GM12878 (cell line): ENCODE results near the gene SPIRE1. TPM values are rescaled to one million over a fixed set of nuclear protein-coding genes. Genes with fewer than 3 reads are reported as not detected.

Experiments
- ATAC-seq: fragments of 200-7000 bp; cut with Tn5 transposase; 3 replicates; pipeline ENCODE4 v1.9.1; 2020; ENCODE audit warnings: mild to moderate bottlenecking, moderate library complexity
- BruUV-seq: library from RNA; stranded (reverse); fragments of 400-500 nt; replicated peaks from 2 replicates; lab custom pipeline; 2021; lab: Mats Ljungman, UMichigan
- CTCF ChIA-PET: fragments of 300-600 bp; sonication (Branson Sonifier 250); formaldehyde crosslinking; extraction: SDS; loops from one replicate; lab custom pipeline; 2021; ENCODE audit warnings: inconsistent platforms; lab: Yijun Ruan, JAX
- POLR2A ChIA-PET: fragments of 350-600 bp; formaldehyde crosslinking; extraction: SDS; loops from one replicate; lab custom pipeline; 2021; ENCODE audit warnings: inconsistent platforms; lab: Charles Lee
- RAD21 ChIA-PET: fragments of 300-600 bp; sonication (Branson Sonifier 250); formaldehyde crosslinking; loops from one replicate; lab custom pipeline; 2023; ENCODE audit warnings: antibody characterized with exemption; ENCODE audit not compliant: unreplicated experiment; lab: Charles Lee
- SMC1A ChIA-PET: fragments of 300-600 bp; sonication (Branson Sonifier 250); formaldehyde crosslinking; loops from one replicate; lab custom pipeline; 2023; ENCODE audit not compliant: unreplicated experiment, uncharacterized antibody; lab: Charles Lee
- DNase-seq: peaks from one replicate; pipeline ENCODE4 v3.0.0-alpha.2; 2011; ENCODE audit warnings: low read depth, low spot score
- FAIRE-seq: peaks from 3 replicates; lab custom pipeline; 2011; peaks lifted over from hg19 to GRCh38; lab: Jason Lieb, UNC
- H2AFZ ChIP-seq: 2 replicates; pipeline ENCODE4 v1.6.0; 2011; ENCODE audit warnings: low read depth, low read length, control low read depth; ENCODE audit not compliant: control insufficient read depth
- H3K27ac ChIP-seq: 2 replicates; pipeline ENCODE4 v1.5.1; 2011; ENCODE audit warnings: control low read depth; ENCODE audit not compliant: control insufficient read depth, insufficient read depth
- H3K27me3 ChIP-seq, 2 experiments: replicated peaks in 1 of 2; 2 replicates each; pipeline versions ENCODE4 v1.6.0 to v1.6.1; 2011; ENCODE audit warnings: low read length in 1 of 2; ENCODE audit not compliant: control insufficient read depth in 2 of 2, insufficient read depth in 2 of 2
- H3K36me3 ChIP-seq, 2 experiments: 2 replicates each; pipeline ENCODE4 v1.5.1; 2011; ENCODE audit warnings: low read length in 1 of 2; ENCODE audit not compliant: control insufficient read depth in 2 of 2, insufficient read depth in 2 of 2
- H3K4me1 ChIP-seq: 2 replicates; pipeline ENCODE4 v1.6.1; 2011; ENCODE audit warnings: mild to moderate bottlenecking, low read length, moderate library complexity, mixed read lengths; ENCODE audit not compliant: control insufficient read depth, insufficient read depth
- H3K4me2 ChIP-seq: 2 replicates; pipeline ENCODE4 v1.6.0; 2011; ENCODE audit warnings: control low read depth; ENCODE audit not compliant: control insufficient read depth, insufficient read depth
- H3K4me3 ChIP-seq: fragments of 200-600 bp; sonication (generic); 2 replicates; pipeline ENCODE4 v1.5.1; 2016
- H3K79me2 ChIP-seq: 2 replicates; pipeline ENCODE4 v1.6.0; 2011; ENCODE audit warnings: low read length; ENCODE audit not compliant: control insufficient read depth, insufficient read depth
- H3K9ac ChIP-seq: 2 replicates; pipeline ENCODE4 v1.8.0; 2011; ENCODE audit warnings: low read length, control low read depth, mixed read lengths; ENCODE audit not compliant: control insufficient read depth, insufficient read depth
- H3K9me3 ChIP-seq: replicated peaks from 3 replicates; pipeline ENCODE4 v1.5.1; 2011; ENCODE audit warnings: mild to moderate bottlenecking, low read length; ENCODE audit not compliant: control insufficient read depth, insufficient read depth
- H4K20me1 ChIP-seq: 2 replicates; pipeline ENCODE4 v1.6.0; 2011; ENCODE audit not compliant: control insufficient read depth, insufficient read depth
- IRF3 ChIP-seq: fragments of 450-650 bp; IDR thresholded peaks from 2 replicates; pipeline ENCODE4 v1.6.1; 2014; ENCODE audit warnings: mild to moderate bottlenecking
- MLLT1 ChIP-seq: fragments of 450-650 bp; IDR thresholded peaks from 2 replicates; pipeline ENCODE4 v1.6.1; 2016; ENCODE audit warnings: mild to moderate bottlenecking
- MYC ChIP-seq: IDR thresholded peaks from 2 replicates; pipeline ENCODE4 v1.6.1; 2011; ENCODE audit warnings: mild to moderate bottlenecking, low read length, moderate library complexity, inconsistent platforms; ENCODE audit not compliant: insufficient read depth, insufficient replicate concordance, insufficient read length, severe bottlenecking
- RAD21 ChIP-seq: IDR thresholded peaks from 2 replicates; pipeline ENCODE4 v1.6.1; 2011; ENCODE audit warnings: mild to moderate bottlenecking, low read depth, low read length, moderate library complexity; ENCODE audit not compliant: insufficient read depth
- STAT3 ChIP-seq: IDR thresholded peaks from 2 replicates; pipeline ENCODE4 v1.6.1; 2011; ENCODE audit warnings: low read depth, low read length, improper control_type of control experiment
- WGBS: methylation state at CpG from one replicate; pipeline ENCODE4 v1.1.6; 2016; ENCODE audit warnings: low lambda C conversion rate; ENCODE audit not compliant: insufficient replicate concordance, insufficient coverage; ENCODE audit errors: missing lambda C conversion rate; 5-methylcytosine and 5-hydroxymethylcytosine counted together
- in situ Hi-C: fragments of 300-500 bp; cut with MboI; formaldehyde crosslinking; loops from 9 replicates; pipeline ENCODE4 v1.14.3; 2018; ENCODE audit warnings: mixed read lengths
- intact Hi-C: fragments of 100-400 bp; cut with micrococcal nuclease; formaldehyde crosslinking; loops from one replicate; pipeline ENCODE4 v1.14.2; 2022; ENCODE audit not compliant: unreplicated experiment
- polyA plus RNA-seq, 11 experiments: library from polyadenylated mRNA; depleted of rRNA in 4 of 11; unstranded in 6 of 11; stranded (reverse) in 5 of 11; fragments of >200 nt; fragmentation: Nextera tagmentation in 4 of 11; fragmentation: Illumina TruSeq in 1 of 11; extraction: Ambion mirVana in 4 of 11; extraction: Trizol in 1 of 11; gene quantifications; 1 replicate in 1 of 11; 2 replicates in 10 of 11; pipeline versions ENCODE4 v1.2.1 to v1.2.3, GENCODE V29; 2011 to 2016; ENCODE audit warnings: inconsistent platforms in 2 of 11, missing spikeins in 2 of 11, low read depth in 1 of 11
- total RNA-seq, 4 experiments: library from RNA; depleted of rRNA in 3 of 4; stranded (reverse); fragments of >200 nt in 3 of 4; fragmentation: Illumina TruSeq in 1 of 4; extraction: Trizol in 1 of 4; gene quantifications; 2 replicates each; pipeline versions ENCODE4 v1.2.1 to v1.2.3, GENCODE V29; 2013 to 2021

SPIRE1 gene
- total and polyA plus RNA-seq, 10 of the 15 experiments (the other 5 are each of a cell fraction or from before 2014, with no cell fraction given), result 0.18 to 9.2 (median 4.3) TPM

DNA sequence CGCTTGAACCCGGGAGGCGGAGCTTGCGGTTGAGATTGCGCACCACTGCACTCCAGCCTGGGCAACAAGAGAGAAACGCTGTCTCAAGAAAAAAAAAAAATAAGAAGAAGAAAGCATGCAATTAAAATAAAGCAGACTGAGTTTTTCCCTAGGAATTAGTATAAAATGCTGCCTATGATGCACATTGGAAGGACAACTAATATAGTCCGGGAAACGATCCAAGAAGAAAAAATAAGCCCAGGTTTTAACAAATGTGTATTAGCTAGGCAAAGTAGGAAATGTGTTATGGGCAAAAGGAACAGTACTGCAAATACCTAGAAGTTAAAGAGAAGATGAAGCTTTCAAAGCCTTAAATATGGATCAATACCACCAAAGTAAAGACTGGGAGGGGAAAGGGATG is 64.0 kb downstream of the SPIRE1 start:
- no peaks in the 10 kb centered on the region for H3K4me1 ChIP-seq
- no peak overlapping the region for H3K4me2 ChIP-seq
- intact Hi-C loops (no loop called here), in situ Hi-C loops (no loop called here)
- H3K27ac ChIP-seq, result no peak overlapping the region
- RAD21 ChIA-PET, result no interaction called here
- no peak for ATAC-seq
- no peaks in the 10 kb centered on the region for H3K36me3 ChIP-seq
- DNase-seq, result no peak
- H3K4me3 ChIP-seq, result no peak overlapping the region
- CTCF ChIA-PET, result no interaction called here
- no peaks in the 10 kb centered on the region for H3K9me3 ChIP-seq
- 98% methylated on average over 7 of the region's 8 CpGs for WGBS
- POLR2A ChIA-PET, result no interaction called here
- H3K9ac ChIP-seq, result no peak overlapping the region
- no peaks in the 10 kb centered on the region for H3K79me2 ChIP-seq
- BruUV-seq, result no TSS peak
- no peaks in the 10 kb centered on the region for H4K20me1 ChIP-seq
- SMC1A ChIA-PET, result no interaction called here
- FAIRE-seq, result no peak
- no peaks in the 10 kb centered on the region; a peak in 1 of 4 replicates for H3K27me3 ChIP-seq
- no peak overlapping the region for H2AFZ ChIP-seq
- TF ChIP-seq IRF3, result no peak
- TF ChIP-seq MLLT1, result no peak
- TF ChIP-seq MYC, result no peak
- TF ChIP-seq RAD21, result no peak
- TF ChIP-seq STAT3, result no peak
